ENCODE data around the gene UBLCP1.

- TF ChIP-seq, protein P1, sequence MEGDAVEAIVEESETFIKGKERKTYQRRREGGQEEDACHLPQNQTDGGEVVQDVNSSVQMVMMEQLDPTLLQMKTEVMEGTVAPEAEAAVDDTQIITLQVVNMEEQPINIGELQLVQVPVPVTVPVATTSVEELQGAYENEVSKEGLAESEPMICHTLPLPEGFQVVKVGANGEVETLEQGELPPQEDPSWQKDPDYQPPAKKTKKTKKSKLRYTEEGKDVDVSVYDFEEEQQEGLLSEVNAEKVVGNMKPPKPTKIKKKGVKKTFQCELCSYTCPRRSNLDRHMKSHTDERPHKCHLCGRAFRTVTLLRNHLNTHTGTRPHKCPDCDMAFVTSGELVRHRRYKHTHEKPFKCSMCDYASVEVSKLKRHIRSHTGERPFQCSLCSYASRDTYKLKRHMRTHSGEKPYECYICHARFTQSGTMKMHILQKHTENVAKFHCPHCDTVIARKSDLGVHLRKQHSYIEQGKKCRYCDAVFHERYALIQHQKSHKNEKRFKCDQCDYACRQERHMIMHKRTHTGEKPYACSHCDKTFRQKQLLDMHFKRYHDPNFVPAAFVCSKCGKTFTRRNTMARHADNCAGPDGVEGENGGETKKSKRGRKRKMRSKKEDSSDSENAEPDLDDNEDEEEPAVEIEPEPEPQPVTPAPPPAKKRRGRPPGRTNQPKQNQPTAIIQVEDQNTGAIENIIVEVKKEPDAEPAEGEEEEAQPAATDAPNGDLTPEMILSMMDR (IDR thresholded peaks at IDR 0.05; ENCODE audit: insufficient read depth, low read length), result no peak
- TF ChIP-seq REST (IDR thresholded peaks at IDR 0.05; ENCODE audit: insufficient replicate concordance, low read depth), result no peak
- TF ChIP-seq SPI1 (IDR thresholded peaks at IDR 0.05; ENCODE audit: borderline replicate concordance, low read depth), result no peak
- TF ChIP-seq POLR2AphosphoS5 (IDR thresholded peaks at IDR 0.05; ENCODE audit: low read depth), result no peak
Measured at GRCh38 chr5:159301466-159301865, 38.4 kb downstream of the UBLCP1 start.
